CD8-positive, alpha-beta memory T cell (primary cell): ENCODE results near the gene SLC23A2. TPM values are rescaled to one million over a fixed set of nuclear protein-coding genes. Genes with fewer than 3 reads are reported as not detected.

ENCODE experiments used
- CTCF ChIA-PET: fragments of 350-600 bp; sonication (Branson Sonifier 250); formaldehyde crosslinking; loops from one replicate; lab custom pipeline; 2021; ENCODE audit warnings: antibody characterized with exemption; lab: Charles Lee
- POLR2A ChIA-PET: fragments of 350-600 bp; sonication (Branson Sonifier 250); formaldehyde crosslinking; loops from one replicate; lab custom pipeline; 2021; ENCODE audit warnings: antibody characterized with exemption; lab: Charles Lee
- DNase-seq, 5 donors: peaks; one replicate each; pipeline versions ENCODE4 v3.0.0 to v3.0.0-alpha.2; 2020 to 2022; ENCODE audit warnings: mixed read lengths in 1 of 5
- H3K27ac ChIP-seq: one replicate; pipeline ENCODE4 v1.7.0; 2013; ENCODE audit warnings: low read depth, mild to moderate bottlenecking, low read length, moderate library complexity
- H3K27me3 ChIP-seq: 2 replicates; pipeline ENCODE4 v1.7.0; 2013; ENCODE audit warnings: low read length, mild to moderate bottlenecking; ENCODE audit not compliant: insufficient read depth, poor library complexity, severe bottlenecking
- H3K36me3 ChIP-seq: 2 replicates; pipeline ENCODE4 v1.7.0; 2013; ENCODE audit warnings: mild to moderate bottlenecking, low read length, moderate library complexity; ENCODE audit not compliant: insufficient read depth
- H3K4me1 ChIP-seq: 2 replicates; pipeline ENCODE4 v1.7.0; 2013; ENCODE audit warnings: mild to moderate bottlenecking, low read length, moderate library complexity; ENCODE audit not compliant: insufficient read depth
- H3K4me3 ChIP-seq: 2 replicates; pipeline ENCODE4 v1.7.0; 2013; ENCODE audit warnings: mild to moderate bottlenecking, low read length
- H3K9me3 ChIP-seq: 2 replicates; pipeline ENCODE4 v1.7.0; 2013; ENCODE audit warnings: mild to moderate bottlenecking, low read length
- H3K27ac Mint-ChIP-seq, 8 donors: one replicate each; pipeline ENCODE4 v1.8.0; 2020 to 2021; ENCODE audit warnings: mixed read lengths in 8 of 8, mild to moderate bottlenecking in 6 of 8, inconsistent platforms in 3 of 8, moderate library complexity in 3 of 8
- H3K27me3 Mint-ChIP-seq, 2 donors: one replicate each; pipeline ENCODE4 v1.8.0; 2020 to 2021; ENCODE audit warnings: mixed read lengths in 2 of 2, mild to moderate bottlenecking in 1 of 2, moderate library complexity in 1 of 2
- H3K36me3 Mint-ChIP-seq, 3 donors: one replicate each; pipeline ENCODE4 v1.8.0; 2020 to 2021; ENCODE audit warnings: mixed read lengths in 3 of 3, inconsistent platforms in 1 of 3, mild to moderate bottlenecking in 1 of 3
- H3K4me1 Mint-ChIP-seq, 3 donors: one replicate each; pipeline ENCODE4 v1.8.0; 2020 to 2021; ENCODE audit warnings: mixed read lengths in 3 of 3, inconsistent platforms in 1 of 3, mild to moderate bottlenecking in 1 of 3
- H3K4me3 Mint-ChIP-seq, 7 donors: one replicate each; pipeline ENCODE4 v1.8.0; 2020 to 2021; ENCODE audit warnings: mixed read lengths in 7 of 7, mild to moderate bottlenecking in 6 of 7, moderate library complexity in 4 of 7, inconsistent platforms in 2 of 7
- H3K9me3 Mint-ChIP-seq, 5 donors: one replicate each; pipeline ENCODE4 v1.8.0; 2020 to 2022; ENCODE audit warnings: mixed read lengths in 5 of 5, mild to moderate bottlenecking in 3 of 5, moderate library complexity in 2 of 5, inconsistent platforms in 1 of 5
- polyA plus RNA-seq: library from polyadenylated mRNA; unstranded; fragments of 300-500 nt; fragmentation: Illumina TruSeq; gene quantifications from one replicate; pipeline ENCODE4 v1.2.3, GENCODE V29; 2021
- total RNA-seq, 2 experiments: library from RNA; stranded (reverse); gene quantifications; one replicate each; pipeline ENCODE4 v1.2.3, GENCODE V29; 2021

Gene SLC23A2
- total and polyA plus RNA-seq, 3 experiments from 2014 or later, result 6.7 to 24.3 (median 20.6) TPM

GRCh38 chr20:4858000-4858399 is 143.3 kb downstream of the SLC23A2 start:
- no peaks in the 10 kb centered on the region for H3K4me1 ChIP-seq
- Mint-ChIP-seq H3K27ac (peak overlapping the region in 3 of 8 donors; percentile 7 to 51 (median 32)), H3K27me3 (no peaks in the 10 kb centered on the region), H3K9me3 (no peaks in the 10 kb centered on the region), H3K4me3 (no peak overlapping the region), H3K4me1 (no peaks in the 10 kb centered on the region), H3K36me3 (peaks cover 0 to 96% (median 39%) of the 10 kb centered on the region in 3 donors)
- H3K27ac ChIP-seq, result no peak overlapping the region
- no peak for DNase-seq
- no peak overlapping the region for H3K4me3 ChIP-seq
- H3K36me3 ChIP-seq, result peaks cover 22% of the 10 kb centered on the region
- CTCF ChIA-PET, result no interaction called here
- POLR2A ChIA-PET, result no interaction called here
- no peaks in the 10 kb centered on the region for H3K27me3 ChIP-seq
- H3K9me3 ChIP-seq, result no peaks in the 10 kb centered on the region

DNA sequence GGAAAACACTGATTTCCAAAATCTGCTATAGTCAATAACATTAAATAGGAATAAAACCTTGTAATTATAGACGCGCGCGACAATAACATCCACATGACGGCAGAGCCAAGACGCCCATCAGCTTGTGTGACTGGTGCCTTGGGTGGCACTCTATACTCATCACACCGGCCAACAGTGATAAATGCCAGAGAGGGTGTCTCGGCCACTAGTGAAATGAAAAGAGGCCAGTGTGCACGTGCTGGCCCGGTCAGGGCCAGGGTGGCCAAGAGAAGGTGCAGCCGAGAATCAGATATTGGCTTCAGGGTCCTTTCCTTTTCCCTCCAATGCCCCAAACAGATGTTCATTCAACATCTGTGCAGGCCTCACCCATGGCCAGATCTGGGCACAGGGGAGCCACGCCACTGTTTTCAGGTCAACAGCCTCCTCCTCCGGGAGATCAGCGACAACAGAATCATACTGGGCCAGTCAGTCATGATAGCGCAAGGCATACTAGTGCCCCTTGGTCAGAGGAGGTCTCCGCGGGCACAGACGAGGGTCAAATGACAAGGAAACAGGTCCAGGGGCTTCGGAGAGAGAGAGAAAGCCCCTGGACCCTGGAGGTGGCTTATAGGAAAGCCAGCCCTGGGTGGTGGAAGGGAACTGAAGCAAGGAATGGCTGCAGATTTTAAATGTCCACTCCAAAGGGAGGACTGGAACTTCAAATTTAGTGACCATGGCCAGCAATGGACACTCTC is 145.1 kb downstream of the SLC23A2 start:
- Mint-ChIP-seq H3K27me3 (no peaks in the 10 kb centered on the region), H3K36me3 (peaks cover 0 to 83% (median 35%) of the 10 kb centered on the region in 3 donors), H3K4me1 (no peaks in the 10 kb centered on the region), H3K27ac (peak overlapping the region in 3 of 8 donors; percentile 18 to 87 (median 37)), H3K9me3 (no peaks in the 10 kb centered on the region), H3K4me3 (no peak overlapping the region)
- Histone ChIP-seq H3K27me3 (no peaks in the 10 kb centered on the region), H3K4me1 (no peaks in the 10 kb centered on the region), H3K4me3 (no peak overlapping the region), H3K36me3 (peaks cover 8% of the 10 kb centered on the region), H3K27ac (no peak overlapping the region), H3K9me3 (no peaks in the 10 kb centered on the region)
- ChIA-PET POLR2A (no interaction called here), CTCF (no interaction called here)
- DNase-seq, result no peak

- Histone ChIP-seq H3K27ac (no peak overlapping the region), H3K27me3 (no peaks in the 10 kb centered on the region), H3K4me1 (no peaks in the 10 kb centered on the region), H3K4me3 (no peak overlapping the region), H3K36me3 (peaks cover 8% of the 10 kb centered on the region), H3K9me3 (no peaks in the 10 kb centered on the region)
- Mint-ChIP-seq H3K27ac (peak overlapping the region in 2 of 8 donors; percentile 15 to 80), H3K4me3 (no peak overlapping the region), H3K4me1 (no peaks in the 10 kb centered on the region), H3K9me3 (no peaks in the 10 kb centered on the region), H3K27me3 (no peaks in the 10 kb centered on the region), H3K36me3 (peaks cover 0 to 77% (median 31%) of the 10 kb centered on the region in 3 donors)
- CTCF ChIA-PET, result no interaction called here
- no peak for DNase-seq
- POLR2A ChIA-PET, result no interaction called here
Measured at GRCh38 chr20:4855555-4855954, 145.8 kb downstream of the SLC23A2 start.

DNA sequence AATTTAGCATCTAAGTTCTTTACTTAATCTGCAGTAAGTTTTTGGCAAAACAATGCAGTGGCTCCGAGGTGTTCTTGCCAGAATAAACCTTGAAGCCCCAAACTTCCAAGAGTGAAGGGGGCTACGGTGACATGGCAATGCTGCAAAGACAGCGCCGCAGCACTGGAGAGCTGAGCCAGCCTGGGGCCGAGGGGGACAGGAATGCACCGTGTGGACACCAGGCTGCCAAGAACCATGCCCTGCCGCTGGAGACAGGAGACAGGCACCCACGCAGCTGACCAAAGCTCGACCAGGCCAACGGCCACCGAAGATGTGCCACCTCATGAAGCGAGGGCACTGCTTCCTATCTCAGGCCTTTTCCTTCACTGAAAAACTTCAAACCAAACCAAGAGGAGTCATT is 146.2 kb downstream of the SLC23A2 start:
- Histone ChIP-seq H3K4me3 (no peak overlapping the region), H3K4me1 (no peaks in the 10 kb centered on the region), H3K9me3 (no peaks in the 10 kb centered on the region), H3K27ac (no peak overlapping the region), H3K36me3 (peaks cover 8% of the 10 kb centered on the region), H3K27me3 (no peaks in the 10 kb centered on the region)
- no peaks in the 10 kb centered on the region for H3K4me1 Mint-ChIP-seq
- no peak overlapping the region for H3K4me3 Mint-ChIP-seq
- ChIA-PET CTCF (no interaction called here), POLR2A (no interaction called here)
- H3K27ac Mint-ChIP-seq, result peak overlapping the region in 2 of 8 donors; percentile 15 to 80
- no peaks in the 10 kb centered on the region for H3K27me3 Mint-ChIP-seq
- peaks cover 0 to 72% (median 28%) of the 10 kb centered on the region in 3 donors for H3K36me3 Mint-ChIP-seq
- no peaks in the 10 kb centered on the region for H3K9me3 Mint-ChIP-seq
- DNase-seq, result no peak

- no peak overlapping the region for H3K4me3 ChIP-seq
- Mint-ChIP-seq H3K27me3 (no peaks in the 10 kb centered on the region), H3K27ac (peak overlapping the region in 1 of 8 donors; percentile 63), H3K9me3 (no peaks in the 10 kb centered on the region), H3K36me3 (peaks cover 0 to 66% (median 25%) of the 10 kb centered on the region in 3 donors), H3K4me3 (peak overlapping the region in 1 of 7 donors; percentile 40), H3K4me1 (no peaks in the 10 kb centered on the region)
- ChIA-PET POLR2A (no interaction called here), CTCF (no interaction called here)
- H3K36me3 ChIP-seq, result peaks cover 8% of the 10 kb centered on the region
- H3K4me1 ChIP-seq, result no peaks in the 10 kb centered on the region
- no peak overlapping the region for H3K27ac ChIP-seq
- H3K27me3 ChIP-seq, result no peaks in the 10 kb centered on the region
- DNase-seq, result no peak
- H3K9me3 ChIP-seq, result no peaks in the 10 kb centered on the region
Measured at GRCh38 chr20:4854561-4854901, 146.8 kb downstream of the SLC23A2 start.

DNA sequence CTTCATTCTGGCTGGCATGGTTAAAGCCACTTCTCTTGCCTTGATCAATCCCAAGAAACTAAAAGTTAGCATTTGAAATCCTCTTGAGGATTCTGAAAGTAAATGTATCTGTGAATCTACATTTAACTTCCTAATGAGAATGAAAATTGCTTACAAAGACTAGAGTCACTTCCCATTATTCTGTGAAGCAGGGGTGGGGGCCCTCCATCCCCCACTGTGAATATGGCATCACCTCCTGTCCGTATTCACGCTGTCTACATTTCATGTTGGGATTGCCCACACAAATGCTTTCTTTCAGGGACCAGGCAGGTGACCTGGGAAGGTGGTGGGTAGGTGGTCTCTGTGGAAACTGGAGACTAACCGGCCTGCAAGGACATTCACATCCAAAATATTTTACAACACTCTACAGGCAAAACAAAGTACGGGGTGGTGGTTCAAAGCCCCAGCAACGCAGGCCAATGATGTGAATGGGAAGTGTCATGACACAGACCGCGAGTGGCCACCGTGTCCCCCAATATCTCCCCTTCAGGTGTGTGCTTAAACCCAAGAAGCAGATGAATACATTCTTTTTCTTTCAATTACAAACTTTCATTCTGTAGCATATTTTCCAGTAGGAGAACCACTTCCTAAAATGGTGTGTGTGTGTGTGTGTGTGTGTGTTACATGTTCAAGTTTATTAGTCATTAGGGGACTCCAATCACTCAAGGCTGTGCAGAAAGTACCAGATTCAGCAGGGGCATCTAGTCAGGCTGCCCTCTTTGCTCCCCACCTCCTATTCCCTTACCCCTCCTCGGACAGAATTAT is 147.4 kb downstream of the SLC23A2 start:
- Mint-ChIP-seq H3K9me3 (no peaks in the 10 kb centered on the region), H3K27ac (peak overlapping the region in 2 of 8 donors; percentile 26 to 63), H3K4me3 (peak overlapping the region in 1 of 7 donors; percentile 40), H3K4me1 (no peaks in the 10 kb centered on the region), H3K36me3 (peaks cover 0 to 61% (median 22%) of the 10 kb centered on the region in 3 donors), H3K27me3 (no peaks in the 10 kb centered on the region)
- Histone ChIP-seq H3K27me3 (no peaks in the 10 kb centered on the region), H3K9me3 (no peaks in the 10 kb centered on the region), H3K4me3 (no peak overlapping the region), H3K4me1 (no peaks in the 10 kb centered on the region), H3K27ac (no peak overlapping the region), H3K36me3 (peaks cover 3% of the 10 kb centered on the region)
- ChIA-PET POLR2A (no interaction called here), CTCF (no interaction called here)
- no peak for DNase-seq

DNA sequence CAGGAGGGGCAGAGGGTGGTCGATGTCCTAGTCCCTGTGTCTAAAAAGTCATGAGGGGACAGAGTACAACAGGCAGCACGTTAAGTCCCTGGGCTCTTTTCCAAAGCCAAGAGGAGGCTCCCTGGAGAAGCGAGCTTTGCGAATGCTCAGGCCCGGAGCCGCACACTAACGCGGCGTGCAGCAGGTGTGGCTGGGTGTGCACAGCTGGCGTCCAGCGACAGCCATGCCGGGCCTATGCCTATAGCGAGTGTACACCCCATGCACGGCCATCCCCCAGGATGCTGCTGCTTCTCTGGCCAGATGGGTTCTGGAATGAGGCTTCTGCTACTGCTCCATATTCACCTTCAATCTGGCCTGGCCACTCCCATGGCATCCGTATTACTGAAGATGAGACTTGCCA is 148.3 kb downstream of the SLC23A2 start:
- Mint-ChIP-seq H3K27ac (peak overlapping the region in 1 of 8 donors; percentile 26), H3K4me1 (no peaks in the 10 kb centered on the region), H3K27me3 (no peaks in the 10 kb centered on the region), H3K36me3 (peaks cover 0 to 51% (median 17%) of the 10 kb centered on the region in 3 donors), H3K9me3 (no peaks in the 10 kb centered on the region), H3K4me3 (no peak overlapping the region)
- Histone ChIP-seq H3K9me3 (no peaks in the 10 kb centered on the region), H3K4me1 (no peaks in the 10 kb centered on the region), H3K36me3 (no peaks in the 10 kb centered on the region), H3K27ac (no peak overlapping the region), H3K4me3 (no peak overlapping the region), H3K27me3 (no peaks in the 10 kb centered on the region)
- POLR2A ChIA-PET, result no interaction called here
- no peak for DNase-seq
- CTCF ChIA-PET, result no interaction called here

GRCh38 chr20:4850960-4851359 is 150.3 kb downstream of the SLC23A2 start:
- Mint-ChIP-seq H3K9me3 (no peaks in the 10 kb centered on the region), H3K27me3 (no peaks in the 10 kb centered on the region), H3K36me3 (peaks cover 0 to 31% (median 9%) of the 10 kb centered on the region in 3 donors), H3K4me1 (no peaks in the 10 kb centered on the region), H3K27ac (peak overlapping the region in 3 of 8 donors; percentile 16 to 72 (median 34)), H3K4me3 (no peak overlapping the region)
- no peak for DNase-seq
- Histone ChIP-seq H3K4me1 (no peaks in the 10 kb centered on the region), H3K9me3 (no peaks in the 10 kb centered on the region), H3K27ac (no peak overlapping the region), H3K27me3 (no peaks in the 10 kb centered on the region), H3K4me3 (no peak overlapping the region), H3K36me3 (no peaks in the 10 kb centered on the region)
- POLR2A ChIA-PET, result no interaction called here
- CTCF ChIA-PET, result no interaction called here
